AG04450 (cell line): ENCODE results near the gene PIH1D1. TPM values are rescaled to one million over a fixed set of nuclear protein-coding genes. Genes with fewer than 3 reads are reported as not detected.
"Not testable (repeated sequence)": the region's sequence is repeated elsewhere in the genome, so short reads cannot be mapped to it uniquely, and the experiment has no call there.

ENCODE experiments used
- CTCF ChIA-PET: fragments of 300-600, 350-600 bp; formaldehyde crosslinking; extraction: SDS; loops from one replicate; lab custom pipeline; 2022; ENCODE audit warnings: antibody characterized with exemption, inconsistent platforms; lab: Charles Lee
- POLR2A ChIA-PET: fragments of 350-600 bp; formaldehyde crosslinking; extraction: SDS; loops from one replicate; lab custom pipeline; 2021; ENCODE audit warnings: antibody characterized with exemption, inconsistent platforms; lab: Yijun Ruan, JAX
- DNase-seq: peaks from one replicate; pipeline ENCODE4 v3.0.0-alpha.2; 2011; ENCODE audit warnings: low read depth, low spot score
- H3K27ac ChIP-seq: one replicate; pipeline ENCODE4 v1.5.1; 2012; ENCODE audit warnings: low read depth, low read length, control low read depth
- H3K27me3 ChIP-seq: one replicate; pipeline ENCODE4 v1.6.0; 2012; ENCODE audit warnings: low read length; ENCODE audit not compliant: control insufficient read depth, insufficient read depth
- H3K4me3 ChIP-seq: 2 replicates; pipeline ENCODE4 v1.5.1; 2011; ENCODE audit warnings: mild to moderate bottlenecking, low read depth, low read length, control low read depth
- H3K9me3 ChIP-seq: 2 replicates; pipeline ENCODE4 v1.5.1; 2012; ENCODE audit warnings: low read length; ENCODE audit not compliant: control insufficient read depth, insufficient read depth
- CTCF ChIP-seq: IDR thresholded peaks from 2 replicates; pipeline ENCODE4 v1.5.1; 2011; ENCODE audit warnings: low read depth, low read length, control low read depth, inconsistent platforms
- polyA plus RNA-seq: library from polyadenylated mRNA; depleted of rRNA; stranded (reverse); fragments of >200 nt; gene quantifications from 2 replicates; pipeline ENCODE4 v1.2.3, GENCODE V29; 2011

Gene PIH1D1
- polyA plus RNA-seq, 1 experiment: 62.5 TPM

GRCh38 chr19:49474542-49474924, 22.9 kb upstream of the PIH1D1 start:
- H3K27me3 ChIP-seq: no peaks in the 10 kb centered on the region
- H3K9me3 ChIP-seq: peaks cover 4% of the 10 kb centered on the region; the same call in 1 of the 2 replicates
- H3K4me3 ChIP-seq: peak overlapping the region; percentile 72
- peak overlapping the region; percentile 11 for H3K27ac ChIP-seq
- TF ChIP-seq CTCF: no peak
- ChIA-PET CTCF (no interaction called here), POLR2A (no interaction called here)
- DNase-seq: no peak

GRCh38 chr19:49473868-49474541, 22.4 kb upstream of the PIH1D1 start, which contains the start of gene FLT3LG:
TSS of gene FLT3LG (plus strand) at chr19:49474215. CDS start at chr19:49474640, 425 bp downstream.
- ChIA-PET CTCF (interaction anchor here (0.7 to 2.0 kb wide), 14 partner anchors 9 to 205 kb away, joined by 3 to 30 read pairs (median 5); partner anchors contain the start of genes ALDH16A1, PIH1D1, RPS11 and RRAS), POLR2A (interaction anchor here (0.6 kb wide), 1 partner anchor 374 kb away, joined by 4 read pairs; no protein-coding TSS in a partner anchor)
- Histone ChIP-seq H3K27me3 (no peaks in the 10 kb centered on the region), H3K27ac (peak within 1 kb of the TSS; percentile 11), H3K4me3 (peak within 1 kb of the TSS; percentile 72), H3K9me3 (peaks cover 4% of the 10 kb centered on the region; the same call in 1 of the 2 replicates)
- TF ChIP-seq CTCF: peak; percentile 96
- no peak for DNase-seq

- POLR2A ChIA-PET: interaction anchor here (0.6 kb wide), 1 partner anchor 375 kb away, joined by 4 read pairs; no protein-coding TSS in a partner anchor
- CTCF ChIA-PET: interaction anchor here (0.7 to 2.0 kb wide), 15 partner anchors 8 to 208 kb away, joined by 3 to 30 read pairs (median 5); partner anchors contain the start of genes ALDH16A1, PIH1D1, RPS11 and RRAS
- H3K27me3 ChIP-seq, H3K9me3 ChIP-seq, DNase-seq, H3K27ac ChIP-seq: not testable (repeated sequence)
- peak overlapping the region; percentile 72 for H3K4me3 ChIP-seq
Observed at GRCh38 chr19:49473501-49473867, 21.9 kb upstream of the PIH1D1 start.

- CTCF ChIA-PET: interaction anchor here (0.7 to 2.0 kb wide), 11 partner anchors 8 to 208 kb away, joined by 3 to 30 read pairs (median 8); partner anchors contain the start of genes ALDH16A1 and PIH1D1
Observed at GRCh38 chr19:49472936-49473335, 21.3 kb upstream of the PIH1D1 start.

GRCh38 chr19:49470615-49470978, 19.0 kb upstream of the PIH1D1 start:
- ChIA-PET CTCF (interaction anchor here (0.6 to 1.5 kb wide), 3 partner anchors 20 to 76 kb away, joined by 4 to 5 read pairs (median 4); no protein-coding TSS in a partner anchor), POLR2A (no interaction called here)
- no peak for TF ChIP-seq CTCF
- no peaks in the 10 kb centered on the region for H3K27me3 ChIP-seq
- no peak for DNase-seq
- no peak overlapping the region for H3K27ac ChIP-seq
- H3K9me3 ChIP-seq: no peaks in the 10 kb centered on the region; the same call in 1 of the 2 replicates
- H3K4me3 ChIP-seq: no peak overlapping the region

More at GRCh38 chr19:49472936-49473335, 21.3 kb upstream of the PIH1D1 start:
- no peak for TF ChIP-seq CTCF
- H3K4me3 ChIP-seq: no peak overlapping the region
- DNase-seq: no peak
- H3K27me3 ChIP-seq: no peaks in the 10 kb centered on the region
- no peaks in the 10 kb centered on the region; the same call in 1 of the 2 replicates for H3K9me3 ChIP-seq
- H3K27ac ChIP-seq: no peak overlapping the region
- POLR2A ChIA-PET: no interaction called here
